Astrocyte of the spinal cord (primary cell): Measurements from ENCODE around the gene HDAC4.

Experiments used
- DNase-seq: peaks from one replicate; pipeline ENCODE4 v3.0.0; 2011; ENCODE audit warnings: low read depth, low spot score
- H3K4me3 ChIP-seq: 2 replicates; pipeline ENCODE4 v1.5.1; 2011; ENCODE audit warnings: low read depth, mild to moderate bottlenecking, low read length, moderate library complexity
- CTCF ChIP-seq: IDR thresholded peaks from 2 replicates; pipeline ENCODE4 v1.5.1; 2012; ENCODE audit warnings: low read depth, mild to moderate bottlenecking, low read length, inconsistent platforms
- in situ Hi-C: cut with HindIII; loops from 2 replicates; pipeline ENCODE4 v1.10.0; 2017; ENCODE audit warnings: low sequenced_read_pairs

HDAC4 gene

DNA sequence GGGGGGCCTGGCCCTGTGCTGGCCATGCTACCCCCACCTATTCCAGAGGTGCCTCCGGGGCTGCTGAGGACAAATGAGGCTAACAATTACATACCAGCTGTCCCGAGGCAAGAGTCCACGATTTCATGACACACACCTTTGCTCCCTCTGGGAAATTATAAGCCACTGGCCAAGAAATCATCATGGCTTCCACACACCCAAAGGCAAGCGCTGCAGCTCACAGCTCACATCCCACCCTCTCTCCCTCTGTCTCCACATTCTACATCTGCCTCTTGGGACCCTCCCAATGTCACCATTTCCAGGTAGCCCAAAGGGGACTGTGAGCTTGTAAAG, 134.4 kb downstream of the HDAC4 start:
- DNase-seq = no peak
- no peak for TF ChIP-seq CTCF
- in situ Hi-C loops = no loop called here
- no peak overlapping the region for H3K4me3 ChIP-seq

DNA sequence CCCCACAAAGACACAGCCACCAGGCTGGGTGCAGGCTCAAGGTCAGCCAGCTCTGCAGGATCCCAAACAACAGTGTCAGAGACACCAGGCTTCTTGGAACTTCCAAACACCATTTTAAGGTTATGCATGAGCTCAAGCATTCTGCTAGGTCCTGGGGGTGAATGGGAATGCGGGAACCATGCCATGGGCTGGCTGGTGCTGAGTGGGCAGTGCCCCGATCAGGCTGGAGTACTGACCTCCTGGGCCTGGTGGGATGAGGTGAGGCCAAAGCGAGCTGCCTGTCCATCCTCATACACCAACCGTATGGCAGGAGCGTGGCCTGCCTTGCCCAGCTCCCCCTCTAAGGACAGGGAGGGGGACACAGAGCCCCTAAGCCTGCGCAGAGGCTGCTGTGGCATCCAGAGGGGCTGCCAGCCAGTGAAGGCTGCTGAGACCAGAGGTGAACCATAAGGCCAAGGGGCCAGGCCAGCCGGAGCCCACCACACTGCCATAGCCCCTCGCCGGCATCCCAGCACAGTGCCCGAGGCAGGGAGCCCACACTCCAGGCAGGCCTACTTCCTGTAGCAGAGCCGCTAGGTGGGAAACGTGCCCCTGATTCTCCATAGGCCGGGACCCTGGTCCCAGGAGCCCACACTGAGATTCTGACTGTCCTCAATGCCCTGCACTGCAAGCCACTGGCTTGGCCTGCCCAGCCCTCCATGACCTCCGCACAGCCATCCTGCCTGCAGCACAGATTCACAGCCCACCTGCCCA, 135.0 kb downstream of the HDAC4 start:
- DNase-seq = no peak
- H3K4me3 ChIP-seq = no peak overlapping the region
- in situ Hi-C loops = no loop called here
- no peak for TF ChIP-seq CTCF

DNA sequence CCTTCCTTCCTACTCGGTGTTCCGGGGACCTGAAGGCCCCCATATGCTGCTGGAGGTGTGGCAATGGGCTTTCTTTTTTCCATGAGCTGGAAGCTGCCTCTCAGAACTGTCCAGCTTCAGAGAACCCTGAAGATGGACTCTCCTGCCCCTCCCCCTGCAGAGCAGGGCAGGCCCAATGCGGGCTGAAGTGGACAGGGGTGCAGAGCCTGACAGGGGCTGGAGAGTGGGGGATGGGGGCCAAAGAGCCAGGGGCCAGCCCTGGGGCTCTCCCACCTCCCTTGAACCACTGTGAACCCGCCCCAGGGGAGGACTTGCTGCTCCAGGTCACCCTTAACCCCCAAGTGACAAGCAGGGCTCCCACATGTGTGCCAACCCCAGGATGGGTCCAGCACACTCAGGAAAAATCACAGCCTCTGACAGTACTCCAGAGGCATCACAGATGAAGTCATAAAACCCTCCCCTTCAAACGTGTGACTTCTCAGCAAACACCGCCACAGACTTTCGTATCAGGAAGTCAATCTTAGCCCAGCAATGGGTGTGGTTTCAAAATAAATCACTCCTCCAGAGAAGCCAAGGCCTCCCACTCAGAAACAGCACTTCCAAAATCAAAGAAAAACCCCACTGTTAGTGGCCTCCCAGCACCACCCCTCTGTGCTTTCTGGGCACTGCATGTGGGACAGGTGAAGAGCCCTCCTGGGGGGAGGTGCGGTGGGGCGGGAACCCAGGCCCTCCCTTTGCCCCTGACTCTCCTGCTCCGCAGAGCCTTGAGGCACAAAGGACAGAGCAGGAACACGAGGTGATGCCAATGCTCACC, 135.8 kb downstream of the HDAC4 start:
- no peak for TF ChIP-seq CTCF
- DNase-seq = peak; percentile 73
- in situ Hi-C loops = no loop called here
- H3K4me3 ChIP-seq = no peak overlapping the region

GRCh38 chr2:239264492-239264837, 136.4 kb downstream of the HDAC4 start:
- TF ChIP-seq CTCF = no peak
- peak; percentile 67 for DNase-seq
- H3K4me3 ChIP-seq = no peak overlapping the region
- in situ Hi-C loops = no loop called here

DNA sequence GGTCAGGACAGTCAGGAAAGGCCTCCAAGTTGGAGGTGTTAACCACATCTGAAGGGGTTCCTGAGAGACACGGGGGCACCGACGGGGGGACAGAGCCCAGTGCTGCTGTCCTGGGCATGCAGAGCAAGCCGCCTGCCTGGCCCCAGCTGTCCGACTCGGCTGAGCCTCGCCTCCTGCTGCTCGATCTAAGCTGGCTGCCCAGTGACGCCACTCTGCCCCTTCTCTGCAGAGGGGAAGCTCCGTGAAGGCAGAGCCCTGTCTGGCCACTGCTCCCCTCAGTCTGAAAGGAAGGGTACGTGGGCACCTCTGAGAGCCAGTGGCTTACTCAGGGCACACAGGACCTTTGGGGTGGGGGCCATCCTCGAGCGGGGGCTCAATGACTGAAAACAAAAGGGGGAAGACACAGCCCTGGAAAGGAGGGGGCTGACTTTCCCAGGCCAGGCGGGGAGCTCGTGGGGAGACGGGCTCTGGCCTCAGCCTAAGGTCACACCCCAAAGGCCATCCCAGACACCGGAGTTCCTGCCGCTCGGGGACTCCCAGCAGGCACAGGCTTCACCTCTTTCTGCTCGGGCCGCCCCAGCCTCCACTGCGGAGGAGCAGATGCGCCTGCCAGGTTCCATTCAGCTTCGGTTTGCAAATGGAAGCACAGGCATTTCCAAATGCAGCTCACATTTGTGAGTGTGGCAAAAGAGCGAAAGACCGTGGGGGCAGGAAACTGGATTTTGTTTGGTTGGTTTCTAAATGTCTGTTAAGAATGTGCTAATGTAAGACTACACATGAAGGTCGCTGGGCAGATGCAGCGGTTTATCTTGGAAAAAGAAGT, 136.9 kb downstream of the HDAC4 start:
- TF ChIP-seq CTCF = no peak
- in situ Hi-C loops = no loop called here

DNA sequence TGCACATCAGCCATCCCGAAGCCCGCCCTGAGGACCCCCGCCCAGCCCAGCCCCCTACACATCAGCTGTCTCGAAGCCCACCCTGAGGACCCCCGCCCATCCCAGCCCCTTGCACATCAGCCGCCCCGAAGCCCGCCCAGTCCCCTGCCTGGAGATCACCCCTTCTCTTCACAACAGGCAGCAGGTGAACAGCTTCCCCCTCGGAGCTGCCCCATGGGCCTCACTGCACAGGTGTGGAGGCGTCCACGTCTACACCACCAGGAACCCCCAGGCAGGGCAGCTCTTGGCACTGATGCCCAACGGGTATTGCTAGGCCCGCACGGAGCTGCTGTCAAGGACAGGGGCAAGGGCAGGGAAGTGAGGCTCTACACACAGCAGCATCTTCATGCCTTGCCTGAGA, 137.6 kb downstream of the HDAC4 start:
- no peak overlapping the region for H3K4me3 ChIP-seq
- no peak for TF ChIP-seq CTCF
- DNase-seq = no peak
- in situ Hi-C loops = no loop called here

More for the DNA sequence above, 136.9 kb downstream of the HDAC4 start:
- H3K4me3 ChIP-seq = no peak overlapping the region
- DNase-seq = no peak
